Measurements from ENCODE around the gene SULT1E1. TPM values are rescaled to one million over a fixed set of nuclear protein-coding genes. Genes with fewer than 3 reads are reported as not detected.

SULT1E1 gene
- total and polyA plus RNA-seq, 12 donors = 8.0 to 52.9 (median 16.7) TPM

DNA sequence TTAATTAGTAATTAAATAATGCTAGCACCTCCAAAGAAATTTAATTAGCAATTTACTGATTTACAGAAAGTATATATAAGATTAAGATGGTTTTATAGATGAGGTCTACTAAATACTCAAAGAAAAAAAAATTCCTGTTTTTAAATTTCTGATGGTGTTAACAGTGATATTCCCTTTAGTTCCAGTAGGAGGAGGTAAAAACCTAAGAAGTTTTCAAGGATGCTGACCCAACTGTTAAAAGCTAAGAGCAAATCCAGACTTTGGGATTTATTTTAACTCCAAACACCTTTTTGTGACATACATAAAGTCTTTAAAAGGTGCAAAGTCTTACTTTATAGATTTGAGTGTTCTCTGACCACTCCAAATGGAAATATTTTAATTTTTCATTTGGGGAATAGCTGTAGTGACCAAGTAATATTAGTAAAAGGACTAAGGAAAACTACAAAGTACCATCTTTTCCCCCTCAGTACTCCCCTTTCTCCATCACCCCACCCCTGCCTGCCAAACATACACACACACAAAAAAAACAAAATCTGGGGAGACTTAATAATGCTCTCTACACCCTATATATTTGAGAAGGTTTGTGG is 36.7 kb upstream of the SULT1E1 start:
- Histone ChIP-seq H3K4me3 (no peak overlapping the region), H3K4me1 (replicated peaks in 1 of 2) (no peaks in the 10 kb centered on the region), H3K27me3 (no peaks in the 10 kb centered on the region), H3K27ac (no peak overlapping the region), H3K36me3 (replicated peaks in 1 of 2) (no peaks in the 10 kb centered on the region), H3K9me3 (replicated peaks in 1 of 3) (no peaks in the 10 kb centered on the region)
- TF ChIP-seq POLR2A (IDR thresholded peaks at IDR 0.05) = no peak
- TF ChIP-seq, protein P1, sequence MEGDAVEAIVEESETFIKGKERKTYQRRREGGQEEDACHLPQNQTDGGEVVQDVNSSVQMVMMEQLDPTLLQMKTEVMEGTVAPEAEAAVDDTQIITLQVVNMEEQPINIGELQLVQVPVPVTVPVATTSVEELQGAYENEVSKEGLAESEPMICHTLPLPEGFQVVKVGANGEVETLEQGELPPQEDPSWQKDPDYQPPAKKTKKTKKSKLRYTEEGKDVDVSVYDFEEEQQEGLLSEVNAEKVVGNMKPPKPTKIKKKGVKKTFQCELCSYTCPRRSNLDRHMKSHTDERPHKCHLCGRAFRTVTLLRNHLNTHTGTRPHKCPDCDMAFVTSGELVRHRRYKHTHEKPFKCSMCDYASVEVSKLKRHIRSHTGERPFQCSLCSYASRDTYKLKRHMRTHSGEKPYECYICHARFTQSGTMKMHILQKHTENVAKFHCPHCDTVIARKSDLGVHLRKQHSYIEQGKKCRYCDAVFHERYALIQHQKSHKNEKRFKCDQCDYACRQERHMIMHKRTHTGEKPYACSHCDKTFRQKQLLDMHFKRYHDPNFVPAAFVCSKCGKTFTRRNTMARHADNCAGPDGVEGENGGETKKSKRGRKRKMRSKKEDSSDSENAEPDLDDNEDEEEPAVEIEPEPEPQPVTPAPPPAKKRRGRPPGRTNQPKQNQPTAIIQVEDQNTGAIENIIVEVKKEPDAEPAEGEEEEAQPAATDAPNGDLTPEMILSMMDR (IDR thresholded peaks at IDR 0.05) = peak in 4 of 6 experiments; percentile 11 to 42 (median 24)
- DNase-seq = no peak
- intact Hi-C loops (cut with DNase I) = no loop called here

DNA sequence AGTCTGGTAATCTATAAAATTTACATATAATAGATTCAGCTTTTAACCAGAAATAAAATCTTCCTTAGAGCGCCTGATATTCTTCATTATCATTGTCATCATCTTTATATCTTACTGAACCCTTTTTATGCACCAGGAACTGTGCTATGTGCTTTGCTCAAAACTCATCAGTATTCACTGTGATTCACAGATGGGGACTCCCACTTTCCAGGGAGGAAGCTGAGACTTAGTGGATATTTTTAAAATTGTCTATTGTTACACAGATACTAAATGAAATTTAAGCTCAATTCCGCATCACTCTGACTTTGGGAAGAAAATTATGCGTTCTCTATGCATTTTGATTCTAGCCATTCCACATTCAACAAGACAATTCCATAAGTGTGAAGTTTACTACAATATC is 34.8 kb upstream of the SULT1E1 start:
- no peaks in the 10 kb centered on the region for H3K27me3 ChIP-seq
- H3K4me1 ChIP-seq (replicated peaks in 1 of 2) = no peaks in the 10 kb centered on the region
- no peaks in the 10 kb centered on the region for H3K9me3 ChIP-seq (replicated peaks in 1 of 3)
- DNase-seq = no peak
- intact Hi-C loops (cut with DNase I) = no loop called here
- H3K27ac ChIP-seq = no peak overlapping the region
- no peaks in the 10 kb centered on the region for H3K36me3 ChIP-seq (replicated peaks in 1 of 2)
- H3K4me3 ChIP-seq = no peak overlapping the region
- TF ChIP-seq, protein P1 (IDR thresholded peaks at IDR 0.05) = no peak
- no peak for TF ChIP-seq POLR2A (IDR thresholded peaks at IDR 0.05)
- WGBS, 4 donors = 79 to 92% (median 83%) methylated on average over 3 of the region's 3 CpGs

DNA sequence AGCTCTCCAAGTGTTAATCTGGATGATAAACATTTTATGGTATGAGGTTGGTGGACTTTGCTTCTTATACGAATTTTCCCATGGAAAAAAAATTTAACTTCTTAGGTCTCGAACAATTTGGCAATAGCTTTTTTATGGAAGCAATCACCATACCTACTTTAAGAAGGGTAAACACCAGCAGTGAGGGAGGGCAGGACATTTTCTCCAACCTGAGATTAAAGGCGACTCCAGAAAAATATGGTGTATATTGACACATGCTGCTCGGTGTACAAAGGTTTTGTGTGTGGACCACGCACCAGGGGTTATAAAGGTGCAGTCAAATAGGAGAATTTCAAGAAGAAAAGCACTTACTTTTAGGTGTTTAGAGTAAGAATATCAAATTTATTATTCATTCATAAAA is 34.2 kb upstream of the SULT1E1 start:
- no peaks in the 10 kb centered on the region for H3K36me3 ChIP-seq (replicated peaks in 1 of 2)
- no peaks in the 10 kb centered on the region for H3K9me3 ChIP-seq (replicated peaks in 1 of 3)
- no peak overlapping the region for H3K4me3 ChIP-seq
- no peak for DNase-seq
- intact Hi-C loops (cut with DNase I) = no loop called here
- no peaks in the 10 kb centered on the region for H3K27me3 ChIP-seq
- H3K27ac ChIP-seq = no peak overlapping the region
- no peaks in the 10 kb centered on the region for H3K4me1 ChIP-seq (replicated peaks in 1 of 2)
- 59 to 85% (median 65%) methylated on average over 5 of the region's 5 CpGs for WGBS, 4 donors
- TF ChIP-seq, protein P1 (IDR thresholded peaks at IDR 0.05) = no peak
- no peak for TF ChIP-seq POLR2A (IDR thresholded peaks at IDR 0.05)

DNA sequence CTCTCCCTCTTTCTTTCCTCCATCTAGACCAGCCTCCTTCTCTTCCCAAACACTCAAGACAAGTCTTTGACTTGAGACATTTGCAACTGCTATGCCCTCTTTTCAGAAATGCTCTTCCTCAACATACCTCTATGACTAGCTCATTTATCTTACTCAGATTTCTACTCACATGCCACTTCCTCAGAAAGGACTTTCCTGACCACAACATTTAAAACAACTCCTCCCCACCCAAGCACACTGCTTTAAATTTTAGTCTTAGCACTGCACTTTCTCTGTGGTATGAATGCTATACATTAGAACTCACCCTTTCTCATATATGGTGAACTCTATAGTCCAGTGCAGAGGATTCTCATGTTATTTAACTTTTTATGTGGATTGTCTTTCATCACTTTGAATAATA is 28.4 kb upstream of the SULT1E1 start:
- Histone ChIP-seq H3K9me3 (replicated peaks in 1 of 3) (no peaks in the 10 kb centered on the region), H3K36me3 (replicated peaks in 1 of 2) (no peaks in the 10 kb centered on the region), H3K4me1 (replicated peaks in 1 of 2) (no peaks in the 10 kb centered on the region), H3K27me3 (no peaks in the 10 kb centered on the region), H3K4me3 (no peak overlapping the region), H3K27ac (no peak overlapping the region)
- DNase-seq = no peak
- TF ChIP-seq, protein P1 (IDR thresholded peaks at IDR 0.05) = no peak
- TF ChIP-seq POLR2A (IDR thresholded peaks at IDR 0.05) = no peak
- intact Hi-C loops (cut with DNase I) = no loop called here

Measured in adrenal gland (tissue), 12 donors.